Kidney capillary endothelial cell (primary cell): Measurements from ENCODE around the gene NOM1.
"Not testable (repeated sequence)": the region's sequence is repeated elsewhere in the genome, so short reads cannot be mapped to it uniquely, and the experiment has no call there.

Experiments used
- DNase-seq: peaks from one replicate; pipeline ENCODE4 v3.0.0-alpha.2; 2018; ENCODE audit warnings: low spot score

Gene NOM1

DNA sequence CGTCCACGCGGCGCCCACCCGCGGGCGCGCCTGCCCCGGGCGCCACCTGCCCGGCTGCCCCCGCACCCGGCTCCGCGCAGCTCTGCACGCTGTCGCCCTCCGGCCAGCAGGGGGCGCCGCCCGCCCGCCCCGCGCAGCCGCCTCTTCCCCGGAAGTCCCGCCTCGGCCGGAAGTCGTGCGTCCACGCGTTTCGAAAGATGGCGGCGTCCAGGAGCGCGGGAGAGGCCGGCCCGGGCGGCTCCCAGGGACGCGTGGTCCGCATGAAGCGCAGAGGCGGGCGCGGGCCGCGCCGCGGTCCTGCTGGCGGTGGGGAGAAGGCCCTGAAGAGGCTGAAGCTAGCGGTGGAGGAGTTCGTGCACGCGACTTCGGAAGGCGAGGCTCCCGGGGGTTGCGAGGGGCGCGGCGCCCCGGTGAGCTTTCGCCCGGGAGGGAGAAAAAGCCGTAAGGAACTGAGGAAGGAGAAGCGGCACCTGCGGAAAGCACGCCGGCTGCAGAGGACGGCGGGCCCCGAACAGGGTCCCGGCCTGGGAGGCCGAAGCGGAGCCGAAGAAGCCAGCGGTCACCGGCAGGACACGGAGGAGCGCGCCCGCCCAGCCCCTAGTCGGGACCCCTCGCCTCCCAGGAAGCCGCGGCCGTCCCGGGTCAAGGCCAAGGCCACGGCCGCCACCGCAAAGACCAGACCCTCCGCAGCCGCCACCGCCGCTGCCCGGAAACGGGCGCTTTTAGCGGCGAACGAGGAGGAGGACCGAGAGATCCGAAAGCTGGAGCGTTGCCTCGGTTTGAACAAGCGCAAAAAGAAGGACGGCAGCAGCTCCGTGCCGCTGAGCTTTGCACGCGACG, at the start of gene NOM1:
Gene NOM1 (plus strand): TSS at position 172 of the 840 bp plus-strand sequence. CDS start 26 bp downstream, at position 198.
- DNase-seq, result peak; percentile 85

- not testable (repeated sequence) for DNase-seq
Observed at GRCh38 chr7:156900093-156900492, 49.4 kb upstream of the NOM1 start.

DNA sequence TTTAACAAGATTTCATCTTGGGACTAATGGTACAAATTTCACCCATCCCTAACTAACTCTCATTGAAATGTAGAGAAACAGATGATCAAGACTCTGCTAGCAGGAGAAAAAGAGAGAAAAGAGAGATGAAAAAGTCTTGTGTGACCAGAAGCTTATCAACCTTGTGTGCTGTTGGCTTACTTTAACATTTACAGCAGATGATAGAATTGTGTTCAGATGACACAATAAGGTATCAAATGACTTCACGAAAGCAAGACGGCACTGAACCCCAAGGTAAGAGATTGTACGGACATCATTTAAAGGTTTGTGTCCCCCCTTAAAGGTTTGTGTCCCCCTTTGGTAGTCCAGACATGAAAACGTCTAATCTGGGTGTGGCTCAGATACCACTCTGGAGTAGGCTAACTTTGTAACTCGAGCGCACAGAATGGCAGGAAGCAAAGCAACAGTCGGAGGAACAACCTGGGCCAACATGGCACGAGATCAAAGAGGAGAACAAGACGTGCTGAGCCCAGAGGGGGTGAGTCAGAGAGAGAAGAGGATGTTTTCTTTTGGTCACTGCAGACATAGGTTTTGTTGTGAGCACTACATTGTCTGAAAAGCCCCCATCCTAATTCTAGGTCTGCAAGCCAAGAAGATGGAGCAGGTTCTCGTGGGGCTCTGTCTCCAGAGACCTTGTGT, 46.1 kb upstream of the NOM1 start:
- peak; percentile 92 for DNase-seq

DNA sequence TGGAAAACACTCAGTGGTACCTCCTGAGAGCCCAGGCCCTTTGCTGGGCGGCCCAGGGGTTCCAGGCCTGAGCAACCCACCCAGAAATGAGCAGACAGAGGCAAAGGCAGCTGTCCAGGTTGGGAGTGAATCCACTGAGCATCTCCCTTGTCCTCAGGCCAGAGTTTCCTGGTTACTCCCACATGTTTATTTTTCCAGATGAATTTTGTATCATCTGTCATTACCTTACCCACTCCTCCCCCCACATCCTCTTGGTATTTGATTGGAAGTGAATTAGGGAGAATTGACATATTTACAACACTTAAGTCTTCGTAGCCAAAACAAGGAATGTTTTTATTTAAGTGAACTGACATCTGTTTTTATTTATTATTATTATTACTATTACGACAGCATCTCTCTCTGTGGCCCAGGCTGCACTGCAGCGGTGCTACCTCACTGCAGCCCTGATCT, 43.3 kb upstream of the NOM1 start:
- no peak for DNase-seq

DNA sequence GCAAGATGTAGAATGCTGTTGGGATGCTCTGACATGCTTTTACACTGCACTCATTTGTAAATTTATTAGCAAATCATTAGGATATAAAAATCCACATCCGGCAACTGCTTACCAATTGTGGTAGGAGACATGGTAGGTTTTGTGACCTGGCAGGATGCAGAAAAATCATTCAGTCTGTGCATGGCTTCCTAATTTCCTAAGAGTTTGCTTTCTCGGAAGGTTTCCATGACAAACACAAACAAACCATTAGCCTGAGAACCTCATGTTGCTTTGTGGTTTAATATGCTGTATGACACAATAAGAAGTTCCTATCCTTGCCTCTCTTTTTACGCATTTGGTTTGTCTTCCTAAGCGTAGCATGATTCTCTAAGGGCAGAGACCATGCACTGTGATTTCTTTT, 41.9 kb upstream of the NOM1 start:
- DNase-seq, result no peak

- not testable (repeated sequence) for DNase-seq
Observed at GRCh38 chr7:156909574-156910252, 39.8 kb upstream of the NOM1 start.

- DNase-seq, result no peak
Observed at GRCh38 chr7:156918635-156919034, 30.9 kb upstream of the NOM1 start.

GRCh38 chr7:156919132-156919713, 30.3 kb upstream of the NOM1 start:
- no peak for DNase-seq

DNA sequence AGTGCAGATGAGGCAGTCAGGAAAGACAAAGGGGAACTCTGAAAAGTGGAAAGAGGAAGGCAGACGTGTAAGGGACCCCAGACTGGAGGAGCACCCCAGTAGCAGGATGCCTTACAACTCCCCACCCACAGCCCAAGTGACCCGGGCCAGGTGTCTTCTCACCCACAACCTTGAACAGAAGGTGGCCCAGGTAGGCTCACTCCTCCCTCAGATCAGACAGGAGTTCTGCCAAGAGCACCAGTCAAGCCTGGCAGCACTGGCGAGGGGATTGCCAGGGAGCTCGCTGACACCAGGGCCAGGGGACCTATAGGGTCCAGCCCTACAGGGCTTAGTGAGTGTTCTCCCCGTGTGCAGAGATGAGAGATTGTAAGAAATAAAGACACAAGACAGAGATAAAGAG, 29.4 kb upstream of the NOM1 start:
- DNase-seq, result no peak

GRCh38 chr7:156920487-156921373, 28.8 kb upstream of the NOM1 start:
- not testable (repeated sequence) for DNase-seq

DNA sequence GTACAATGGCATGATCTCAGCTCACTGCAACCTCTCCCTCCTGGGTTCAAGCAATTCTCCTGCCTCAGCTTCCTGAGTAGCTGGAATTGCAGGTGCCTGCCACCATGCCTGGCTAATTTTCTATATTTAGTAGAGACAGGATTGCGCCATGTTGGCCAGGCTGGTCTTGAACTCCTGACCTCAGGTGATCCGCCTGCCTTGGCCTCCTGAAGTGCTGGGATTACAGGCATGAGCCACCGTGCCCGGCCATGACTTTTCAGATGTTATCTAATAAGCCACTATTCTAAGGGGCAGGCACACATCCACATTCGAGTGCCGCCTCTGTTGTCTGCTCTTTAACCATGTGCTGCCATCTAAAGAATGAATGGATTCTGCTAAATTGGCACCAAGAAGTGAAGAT, 27.2 kb upstream of the NOM1 start:
- DNase-seq, result not testable (repeated sequence)

- not testable (repeated sequence) for DNase-seq
Observed at GRCh38 chr7:156925821-156926220, 23.7 kb upstream of the NOM1 start.

- no peak for DNase-seq
Observed at GRCh38 chr7:156927571-156928405, 21.7 kb upstream of the NOM1 start.

- DNase-seq, result no peak
Observed at GRCh38 chr7:156928406-156928747, 21.1 kb upstream of the NOM1 start.

DNA sequence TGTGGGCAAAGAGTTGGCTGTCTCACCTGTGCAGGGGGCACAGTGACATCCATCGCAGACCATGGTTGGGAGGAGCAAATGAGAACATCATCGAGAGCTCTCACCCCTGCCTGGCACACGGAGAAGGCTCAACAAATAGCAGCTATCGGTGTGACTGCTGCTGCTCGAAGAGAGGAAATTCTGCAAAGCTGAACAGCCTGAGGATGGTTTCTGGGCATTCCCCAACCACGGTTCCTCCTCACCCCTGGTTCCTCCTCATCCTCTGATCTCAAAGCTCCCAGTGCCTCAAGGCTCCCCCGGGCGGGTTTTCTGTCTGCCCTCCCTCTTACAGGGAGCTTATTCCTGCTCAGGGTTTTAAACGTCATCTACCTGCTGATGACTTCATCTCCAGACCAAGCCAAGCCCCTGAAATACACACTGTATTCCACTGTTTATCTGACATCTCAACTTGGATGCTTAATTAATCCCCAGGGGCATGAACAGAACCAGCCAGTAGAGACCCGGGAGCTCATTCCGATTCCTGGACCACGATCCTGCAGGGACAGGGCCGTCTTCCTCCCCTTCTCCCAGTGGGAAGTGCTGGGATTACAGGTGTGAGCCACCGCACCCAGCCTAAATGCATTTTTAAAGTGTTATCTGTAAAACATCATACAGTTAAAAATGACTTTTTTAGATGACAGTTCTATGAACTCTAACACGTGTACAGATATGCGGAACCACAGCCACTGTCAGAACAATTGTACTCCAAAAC, 19.5 kb upstream of the NOM1 start:
- DNase-seq, result no peak

DNA sequence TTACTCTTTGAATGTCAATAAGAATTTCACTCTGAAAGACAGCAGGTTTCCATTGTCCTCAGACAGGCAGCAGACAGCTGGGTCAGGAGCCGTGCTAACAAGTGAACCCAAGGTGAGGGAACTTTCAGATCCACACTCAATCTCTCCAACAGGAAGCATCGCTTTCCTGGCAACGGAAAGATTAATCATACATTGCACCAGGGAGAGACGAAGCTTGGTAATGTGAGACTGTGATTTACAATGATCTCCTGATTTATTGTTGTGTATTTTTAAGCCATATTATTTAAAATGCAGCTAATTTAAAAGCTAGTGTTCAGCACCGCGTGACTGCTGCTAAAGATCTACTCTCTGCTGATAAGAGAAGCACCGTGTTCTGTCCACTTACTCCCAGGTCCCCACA, 17.5 kb upstream of the NOM1 start:
- peak; percentile 81 for DNase-seq

GRCh38 chr7:156935250-156935649, 14.3 kb upstream of the NOM1 start:
- DNase-seq, result no peak

- not testable (repeated sequence) for DNase-seq
Observed at GRCh38 chr7:156936766-156937165, 12.7 kb upstream of the NOM1 start.

DNA sequence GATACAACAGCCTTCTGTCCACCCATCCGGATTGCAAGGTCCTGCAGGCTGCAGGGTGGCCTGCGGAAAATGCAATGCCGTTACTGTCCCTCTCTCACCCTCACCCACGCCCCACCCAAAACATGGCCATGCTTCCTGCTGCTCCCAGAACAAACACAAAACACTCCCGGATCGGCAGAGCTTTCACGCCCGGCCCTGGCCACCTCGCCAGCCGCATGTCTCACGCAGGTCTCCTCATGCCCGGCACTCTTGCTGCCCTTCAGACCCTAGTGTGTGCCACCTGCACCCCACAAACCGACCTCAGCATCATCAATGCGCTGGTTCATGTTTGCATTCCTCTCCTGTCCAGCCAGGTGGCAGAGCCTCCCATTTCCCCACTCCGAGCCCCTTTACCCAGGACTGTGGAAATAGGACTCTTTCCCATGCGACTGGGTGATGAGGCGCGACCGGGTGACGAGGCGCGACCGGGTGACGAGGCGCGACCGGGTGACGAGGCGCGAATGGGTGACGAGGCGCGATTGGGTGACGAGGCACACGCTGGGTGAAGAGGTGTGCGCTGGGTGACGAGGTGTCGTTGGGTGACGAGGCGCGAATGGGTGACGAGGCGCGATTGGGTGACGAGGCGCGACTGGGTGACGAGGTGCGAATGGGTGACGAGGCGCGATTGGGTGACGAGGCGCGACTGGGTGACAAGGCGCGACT, 8.9 kb upstream of the NOM1 start:
- no peak for DNase-seq
